ENCODE measurements around the gene ALOX5AP. TPM values are rescaled to one million over a fixed set of nuclear protein-coding genes. Genes with fewer than 3 reads are reported as not detected.

Gene ALOX5AP
- total RNA-seq, 1 donor from 2014 or later, result 0.57 TPM

GRCh38 chr13:30806784-30807183 lies 71.4 kb downstream of the ALOX5AP start:
- no peaks in the 10 kb centered on the region for H3K9me3 Mint-ChIP-seq (ENCODE audit: low read depth)
- H3K4me1 Mint-ChIP-seq (ENCODE audit: low read depth), result peaks cover 71% of the 10 kb centered on the region
- H3K4me3 Mint-ChIP-seq (ENCODE audit: unreplicated experiment), result no peak overlapping the region
- no peaks in the 10 kb centered on the region for H3K27me3 Mint-ChIP-seq (ENCODE audit: low read depth)
- no peaks in the 10 kb centered on the region for H3K36me3 Mint-ChIP-seq (ENCODE audit: low read depth)
- no peak for DNase-seq (ENCODE audit: low spot score)
- H3K27ac Mint-ChIP-seq (ENCODE audit: unreplicated experiment), result peak overlapping the region; percentile 80
- no peak for TF ChIP-seq CTCF (IDR thresholded peaks at IDR 0.05)

GRCh38 chr13:30807392-30807791 lies 72.0 kb downstream of the ALOX5AP start:
- no peaks in the 10 kb centered on the region for H3K27me3 Mint-ChIP-seq (ENCODE audit: low read depth)
- no peaks in the 10 kb centered on the region for H3K9me3 Mint-ChIP-seq (ENCODE audit: low read depth)
- H3K27ac Mint-ChIP-seq (ENCODE audit: unreplicated experiment), result peak overlapping the region; percentile 2
- peaks cover 71% of the 10 kb centered on the region for H3K4me1 Mint-ChIP-seq (ENCODE audit: low read depth)
- no peaks in the 10 kb centered on the region for H3K36me3 Mint-ChIP-seq (ENCODE audit: low read depth)
- DNase-seq (ENCODE audit: low spot score), result no peak
- H3K4me3 Mint-ChIP-seq (ENCODE audit: unreplicated experiment), result no peak overlapping the region
- no peak for TF ChIP-seq CTCF (IDR thresholded peaks at IDR 0.05)

GRCh38 chr13:30808600-30808999 lies 73.3 kb downstream of the ALOX5AP start:
- H3K9me3 Mint-ChIP-seq (ENCODE audit: low read depth), result no peaks in the 10 kb centered on the region
- H3K27me3 Mint-ChIP-seq (ENCODE audit: low read depth), result no peaks in the 10 kb centered on the region
- TF ChIP-seq CTCF (IDR thresholded peaks at IDR 0.05), result peak; percentile 57
- DNase-seq (ENCODE audit: low spot score), result no peak
- H3K36me3 Mint-ChIP-seq (ENCODE audit: low read depth), result no peaks in the 10 kb centered on the region
- peak overlapping the region; percentile 30 for H3K27ac Mint-ChIP-seq (ENCODE audit: unreplicated experiment)
- H3K4me3 Mint-ChIP-seq (ENCODE audit: unreplicated experiment), result no peak overlapping the region
- H3K4me1 Mint-ChIP-seq (ENCODE audit: low read depth), result peaks cover 62% of the 10 kb centered on the region

GRCh38 chr13:30809787-30810186 lies 74.4 kb downstream of the ALOX5AP start:
- Mint-ChIP-seq H3K4me3 (ENCODE audit: unreplicated experiment) (no peak overlapping the region), H3K36me3 (ENCODE audit: low read depth) (no peaks in the 10 kb centered on the region), H3K9me3 (ENCODE audit: low read depth) (no peaks in the 10 kb centered on the region), H3K4me1 (ENCODE audit: low read depth) (peaks cover 55% of the 10 kb centered on the region), H3K27me3 (ENCODE audit: low read depth) (no peaks in the 10 kb centered on the region), H3K27ac (ENCODE audit: unreplicated experiment) (peak overlapping the region; percentile 77)
- DNase-seq (ENCODE audit: low spot score), result no peak
- TF ChIP-seq CTCF (IDR thresholded peaks at IDR 0.05), result no peak

- TF ChIP-seq CTCF (IDR thresholded peaks at IDR 0.05), result no peak
- H3K4me3 Mint-ChIP-seq (ENCODE audit: unreplicated experiment), result no peak overlapping the region
- no peaks in the 10 kb centered on the region for H3K9me3 Mint-ChIP-seq (ENCODE audit: low read depth)
- no peaks in the 10 kb centered on the region for H3K36me3 Mint-ChIP-seq (ENCODE audit: low read depth)
- peaks cover 50% of the 10 kb centered on the region for H3K4me1 Mint-ChIP-seq (ENCODE audit: low read depth)
- H3K27ac Mint-ChIP-seq (ENCODE audit: unreplicated experiment), result peak overlapping the region; percentile 65
- no peak for DNase-seq (ENCODE audit: low spot score)
- H3K27me3 Mint-ChIP-seq (ENCODE audit: low read depth), result no peaks in the 10 kb centered on the region
These were observed 74.9 kb downstream of the ALOX5AP start for GRCh38 chr13:30810261-30810701.
